ENCODE results near the gene PPFIBP1. TPM values are rescaled to one million over a fixed set of nuclear protein-coding genes. Genes with fewer than 3 reads are reported as not detected.

PPFIBP1 gene
- total and polyA plus RNA-seq, 2 of the 13 experiments (the other 11 are each of a cell fraction or from before 2014, with no cell fraction given) = 16.2 to 21.8 TPM

GRCh38 chr12:27703720-27704452 is 179.9 kb downstream of the PPFIBP1 start (continued):
- TF ChIP-seq ZNF564 (CRISPR knock-in tag; IDR thresholded peaks at IDR 0.05) (no peak), SMYD3 (CRISPR knock-in tag; IDR thresholded peaks at IDR 0.05) (no peak), TEAD3 (CRISPR knock-in tag; optimal IDR thresholded peaks at IDR 0.05; ENCODE audit: borderline replicate concordance) (peak; percentile 100), JUN (CRISPR knock-in tag; IDR thresholded peaks at IDR 0.05) (no peak), HDAC6 (IDR thresholded peaks at IDR 0.05; ENCODE audit: low read depth, low read length) (no peak), PRPF4 (IDR thresholded peaks at IDR 0.05; ENCODE audit: low read depth, low read length, poor library complexity, severe bottlenecking) (no peak), MEIS1 (CRISPR knock-in tag; IDR thresholded peaks at IDR 0.05; ENCODE audit: borderline replicate concordance) (no peak), ISL2 (CRISPR knock-in tag; IDR thresholded peaks at IDR 0.05) (no peak), ZSCAN31 (CRISPR knock-in tag; IDR thresholded peaks at IDR 0.05; ENCODE audit: low read depth) (no peak), SPEN (CRISPR knock-in tag; IDR thresholded peaks at IDR 0.05; ENCODE audit: low read depth) (no peak), NFE2 (CRISPR knock-in tag; IDR thresholded peaks at IDR 0.05) (no peak), ZFP90 (CRISPR knock-in tag; IDR thresholded peaks at IDR 0.05; ENCODE audit: borderline replicate concordance) (no peak), HMG20B (CRISPR knock-in tag; conservative IDR thresholded peaks at IDR 0.05) (no peak), JUNB (CRISPR knock-in tag; IDR thresholded peaks at IDR 0.05; ENCODE audit: borderline replicate concordance) (no peak), ZNF3 (CRISPR knock-in tag; IDR thresholded peaks at IDR 0.05) (no peak), ZNF331 (CRISPR knock-in tag; IDR thresholded peaks at IDR 0.05) (peak; percentile 45; the same call in 1 of the 2 replicates), SNRNP70 (IDR thresholded peaks at IDR 0.05; ENCODE audit: low read depth, low read length) (no peak), ZBTB7B (CRISPR knock-in tag; IDR thresholded peaks at IDR 0.05) (no peak), TCF7L2 (IDR thresholded peaks at IDR 0.05; ENCODE audit: low read depth, low read length) (no peak), KMT2B (CRISPR knock-in tag; IDR thresholded peaks at IDR 0.05) (no peak), ZNF616 (CRISPR knock-in tag; IDR thresholded peaks at IDR 0.05; ENCODE audit: low read depth) (no peak), ZHX1 (CRISPR knock-in tag; IDR thresholded peaks at IDR 0.05; ENCODE audit: low read depth) (no peak)
- TF ChIP-seq, protein P1, sequence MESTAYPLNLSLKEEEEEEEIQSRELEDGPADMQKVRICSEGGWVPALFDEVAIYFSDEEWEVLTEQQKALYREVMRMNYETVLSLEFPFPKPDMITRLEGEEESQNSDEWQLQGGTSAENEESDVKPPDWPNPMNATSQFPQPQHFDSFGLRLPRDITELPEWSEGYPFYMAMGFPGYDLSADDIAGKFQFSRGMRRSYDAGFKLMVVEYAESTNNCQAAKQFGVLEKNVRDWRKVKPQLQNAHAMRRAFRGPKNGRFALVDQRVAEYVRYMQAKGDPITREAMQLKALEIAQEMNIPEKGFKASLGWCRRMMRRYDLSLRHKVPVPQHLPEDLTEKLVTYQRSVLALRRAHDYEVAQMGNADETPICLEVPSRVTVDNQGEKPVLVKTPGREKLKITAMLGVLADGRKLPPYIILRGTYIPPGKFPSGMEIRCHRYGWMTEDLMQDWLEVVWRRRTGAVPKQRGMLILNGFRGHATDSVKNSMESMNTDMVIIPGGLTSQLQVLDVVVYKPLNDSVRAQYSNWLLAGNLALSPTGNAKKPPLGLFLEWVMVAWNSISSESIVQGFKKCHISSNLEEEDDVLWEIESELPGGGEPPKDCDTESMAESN (CRISPR knock-in tag; conservative IDR thresholded peaks at IDR 0.05) = no peak
- TF ChIP-seq, protein P2, sequence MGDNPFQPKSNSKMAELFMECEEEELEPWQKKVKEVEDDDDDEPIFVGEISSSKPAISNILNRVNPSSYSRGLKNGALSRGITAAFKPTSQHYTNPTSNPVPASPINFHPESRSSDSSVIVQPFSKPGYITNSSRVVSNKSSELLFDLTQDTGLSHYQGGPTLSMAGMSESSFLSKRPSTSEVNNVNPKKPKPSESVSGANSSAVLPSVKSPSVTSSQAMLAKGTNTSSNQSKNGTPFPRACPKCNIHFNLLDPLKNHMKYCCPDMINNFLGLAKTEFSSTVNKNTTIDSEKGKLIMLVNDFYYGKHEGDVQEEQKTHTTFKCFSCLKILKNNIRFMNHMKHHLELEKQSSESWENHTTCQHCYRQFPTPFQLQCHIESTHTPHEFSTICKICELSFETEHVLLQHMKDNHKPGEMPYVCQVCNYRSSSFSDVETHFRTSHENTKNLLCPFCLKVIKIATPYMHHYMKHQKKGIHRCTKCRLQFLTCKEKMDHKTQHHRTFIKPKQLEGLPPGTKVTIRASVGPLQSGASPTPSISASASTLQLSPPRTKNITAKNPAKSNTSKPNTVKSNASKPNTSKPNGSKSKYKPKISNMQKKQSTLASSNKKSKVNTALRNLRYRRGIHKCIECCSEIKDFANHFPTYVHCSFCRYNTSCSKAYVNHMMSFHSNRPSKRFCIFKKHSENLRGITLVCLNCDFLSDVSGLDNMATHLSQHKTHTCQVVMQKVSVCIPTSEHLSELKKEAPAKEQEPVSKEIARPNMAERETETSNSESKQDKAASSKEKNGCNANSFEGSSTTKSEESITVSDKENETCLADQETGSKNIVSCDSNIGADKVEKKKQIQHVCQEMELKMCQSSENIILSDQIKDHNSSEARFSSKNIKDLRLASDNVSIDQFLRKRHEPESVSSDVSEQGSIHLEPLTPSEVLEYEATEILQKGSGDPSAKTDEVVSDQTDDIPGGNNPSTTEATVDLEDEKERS (CRISPR knock-in tag; IDR thresholded peaks at IDR 0.05) = no peak
